HUES6 (cell line): Measurements from ENCODE around the gene SLC2A4RG.

Experiments used
- H3K27ac ChIP-seq: 2 replicates; pipeline ENCODE4 v1.7.0; 2013; ENCODE audit warnings: low read depth, mild to moderate bottlenecking, low read length, inconsistent platforms
- H3K27me3 ChIP-seq: 2 replicates; pipeline ENCODE4 v1.6.1; 2013; ENCODE audit warnings: low read length; ENCODE audit not compliant: control insufficient read depth, insufficient read depth
- H3K36me3 ChIP-seq: 2 replicates; pipeline ENCODE4 v1.6.1; 2013; ENCODE audit warnings: low read length; ENCODE audit not compliant: control insufficient read depth, insufficient read depth
- H3K4me1 ChIP-seq: 2 replicates; pipeline ENCODE4 v1.6.1; 2013; ENCODE audit warnings: low read length; ENCODE audit not compliant: control insufficient read depth, insufficient read depth
- H3K4me3 ChIP-seq: 2 replicates; pipeline ENCODE4 v1.5.1; 2013; ENCODE audit warnings: low read depth, low read length
- H3K9ac ChIP-seq: one replicate; pipeline ENCODE4 v1.6.1; 2013; ENCODE audit warnings: mild to moderate bottlenecking, low read length
- H3K9me3 ChIP-seq: 2 replicates; pipeline ENCODE4 v1.6.1; 2013; ENCODE audit warnings: low read depth, low read length; ENCODE audit not compliant: control insufficient read depth, insufficient read depth

SLC2A4RG gene

DNA sequence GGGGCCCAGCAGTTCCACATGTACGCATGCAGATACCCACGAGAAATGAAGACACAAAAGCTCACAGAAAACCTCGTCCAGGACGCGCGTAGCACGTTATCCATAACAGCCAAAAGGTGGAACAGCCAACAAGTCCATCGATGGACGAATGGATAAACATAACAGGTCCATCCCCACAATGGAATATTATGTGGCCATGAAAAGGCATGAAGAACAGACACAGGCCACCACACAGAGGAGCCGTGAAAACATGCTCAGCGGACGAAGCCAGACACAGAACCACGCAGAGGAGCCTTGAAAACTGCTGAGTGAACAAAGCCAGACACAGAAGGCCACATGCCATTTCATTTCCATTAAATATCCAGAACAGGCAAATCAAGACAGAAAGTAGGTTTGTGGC is 38.0 kb downstream of the SLC2A4RG start:
- Histone ChIP-seq H3K36me3 (no peaks in the 10 kb centered on the region), H3K27me3 (no peaks in the 10 kb centered on the region), H3K4me1 (peaks cover 17% of the 10 kb centered on the region), H3K27ac (no peak overlapping the region), H3K4me3 (no peak overlapping the region), H3K9me3 (no peaks in the 10 kb centered on the region), H3K9ac (no peak overlapping the region)

DNA sequence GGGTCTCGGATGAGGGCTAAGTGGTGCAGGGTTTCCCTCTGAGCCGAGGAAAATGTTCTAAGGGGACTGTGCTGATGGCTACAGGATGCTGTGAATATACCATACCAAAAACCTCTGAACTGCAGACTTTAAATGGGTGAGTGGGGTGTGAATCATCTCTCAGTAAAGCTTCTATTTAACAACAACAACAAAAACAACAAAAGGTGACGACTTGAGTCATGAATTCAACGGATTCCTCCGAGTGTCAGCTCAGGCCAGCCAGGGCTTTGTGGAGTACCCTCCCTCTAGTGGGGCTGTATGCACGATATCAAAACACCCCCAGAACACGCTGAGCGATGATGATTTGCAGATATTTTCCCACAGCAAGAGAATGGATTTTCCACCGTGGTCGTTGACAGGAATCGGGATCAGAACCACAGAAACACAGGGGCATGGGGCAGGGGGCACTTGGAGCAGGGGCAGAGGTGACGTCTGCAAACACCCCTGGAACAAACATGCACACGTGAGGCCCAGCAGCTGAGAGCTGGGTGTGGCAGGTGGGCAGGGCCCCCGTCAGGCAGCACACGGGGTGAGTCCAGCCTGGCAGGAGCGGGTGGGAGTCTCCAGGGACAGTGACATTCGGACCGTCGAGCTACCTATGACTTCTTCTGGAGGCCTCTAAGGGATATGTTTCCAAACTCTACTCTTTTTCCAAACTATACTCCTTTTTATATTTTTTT is 38.6 kb downstream of the SLC2A4RG start:
- peaks cover 17% of the 10 kb centered on the region for H3K4me1 ChIP-seq
- H3K27me3 ChIP-seq = no peaks in the 10 kb centered on the region
- no peaks in the 10 kb centered on the region for H3K36me3 ChIP-seq
- no peak overlapping the region for H3K9ac ChIP-seq
- H3K27ac ChIP-seq = no peak overlapping the region
- no peak overlapping the region for H3K4me3 ChIP-seq
- no peaks in the 10 kb centered on the region for H3K9me3 ChIP-seq

DNA sequence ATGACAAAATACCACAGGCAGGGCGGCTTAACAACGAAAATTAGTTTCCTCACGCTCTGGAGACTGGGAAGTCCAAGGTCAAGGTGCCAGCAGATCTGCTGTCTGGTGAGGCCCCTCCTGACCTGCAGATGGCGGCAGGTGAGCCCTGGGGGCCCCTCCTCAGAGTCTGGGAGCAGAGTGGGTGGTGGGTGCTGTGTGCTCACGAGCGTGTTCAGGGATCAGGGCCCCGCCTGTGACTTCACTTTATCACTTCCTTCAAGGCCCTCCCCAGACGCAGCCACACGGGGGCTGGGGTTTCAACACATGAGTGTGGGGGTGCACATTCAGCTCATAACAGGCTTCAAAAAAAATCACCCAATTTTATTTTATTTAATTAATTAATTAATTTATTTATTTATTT is 39.3 kb downstream of the SLC2A4RG start:
- no peaks in the 10 kb centered on the region for H3K36me3 ChIP-seq
- H3K9ac ChIP-seq = no peak overlapping the region
- H3K27me3 ChIP-seq = no peaks in the 10 kb centered on the region
- no peaks in the 10 kb centered on the region for H3K9me3 ChIP-seq
- peaks cover 17% of the 10 kb centered on the region for H3K4me1 ChIP-seq
- H3K4me3 ChIP-seq = no peak overlapping the region
- no peak overlapping the region for H3K27ac ChIP-seq

DNA sequence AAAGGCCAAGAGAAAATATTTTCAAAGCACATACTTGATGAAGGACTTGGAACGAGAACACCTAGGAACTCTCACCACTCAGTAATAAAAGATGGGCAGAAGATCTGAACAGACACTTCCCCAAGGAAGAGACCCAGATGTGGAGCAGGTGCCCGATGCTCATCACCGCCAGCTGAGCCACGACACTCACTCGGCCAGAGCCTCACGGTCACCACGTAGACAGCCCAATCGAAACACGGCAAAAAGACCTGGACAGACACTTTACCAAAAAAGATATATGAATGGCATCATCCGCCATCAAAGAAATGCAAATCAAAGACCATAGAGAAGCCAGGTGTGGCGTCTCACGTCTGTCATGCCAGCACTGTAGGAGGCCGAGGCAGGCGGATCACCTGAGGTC is 41.6 kb downstream of the SLC2A4RG start:
- Histone ChIP-seq H3K27me3 (no peaks in the 10 kb centered on the region), H3K9me3 (no peaks in the 10 kb centered on the region), H3K9ac (no peak overlapping the region), H3K27ac (no peak overlapping the region), H3K4me3 (no peak overlapping the region), H3K36me3 (no peaks in the 10 kb centered on the region), H3K4me1 (peaks cover 7% of the 10 kb centered on the region; the same call in 1 of the 2 replicates)

DNA sequence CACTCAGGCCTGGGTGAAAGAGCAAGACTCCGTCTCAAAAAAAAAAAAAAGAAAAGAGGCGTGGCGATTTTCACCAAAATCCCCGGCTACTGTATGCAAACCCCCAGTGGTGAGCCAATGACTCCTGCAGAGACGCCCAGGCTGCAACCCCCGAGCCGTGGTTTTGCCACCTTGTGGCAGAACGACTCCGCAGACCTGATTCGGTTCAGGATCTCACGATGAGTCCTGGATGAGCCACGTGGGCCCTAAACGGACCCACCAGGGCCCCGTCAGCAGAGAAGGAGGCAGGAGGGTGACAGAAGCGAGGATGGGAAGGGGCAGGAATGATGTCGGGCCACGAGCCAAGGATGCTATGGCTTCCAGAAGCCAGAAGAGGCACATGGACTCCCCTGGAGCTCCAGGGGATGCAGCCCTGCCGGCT is 42.5 kb downstream of the SLC2A4RG start:
- Histone ChIP-seq H3K36me3 (no peaks in the 10 kb centered on the region), H3K9me3 (no peaks in the 10 kb centered on the region), H3K4me3 (no peak overlapping the region), H3K27ac (no peak overlapping the region), H3K27me3 (no peaks in the 10 kb centered on the region), H3K4me1 (peaks cover 7% of the 10 kb centered on the region; the same call in 1 of the 2 replicates), H3K9ac (no peak overlapping the region)

DNA sequence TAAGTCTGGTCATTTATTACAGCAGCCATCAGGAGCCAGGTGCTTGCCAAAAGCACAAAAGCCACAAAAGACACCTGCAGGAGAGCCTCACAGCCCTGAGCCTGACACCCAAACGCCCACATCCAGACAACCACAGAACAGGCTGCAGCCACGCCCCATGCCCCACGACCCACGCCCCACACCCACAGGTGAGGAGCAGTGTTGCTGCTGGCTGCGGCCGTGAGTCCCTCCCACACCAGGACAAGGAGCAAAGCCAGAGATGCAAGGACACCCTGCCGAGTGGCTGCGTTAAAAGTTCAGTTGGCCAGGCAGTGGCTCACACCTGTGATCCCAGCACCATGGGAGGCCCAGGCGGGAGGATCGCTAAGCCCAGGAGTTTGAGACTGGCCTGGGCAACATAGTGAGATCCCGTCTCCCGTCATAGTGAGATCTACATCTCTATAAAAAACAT is 43.0 kb downstream of the SLC2A4RG start:
- no peaks in the 10 kb centered on the region for H3K36me3 ChIP-seq
- peaks cover 7% of the 10 kb centered on the region; the same call in 1 of the 2 replicates for H3K4me1 ChIP-seq

DNA sequence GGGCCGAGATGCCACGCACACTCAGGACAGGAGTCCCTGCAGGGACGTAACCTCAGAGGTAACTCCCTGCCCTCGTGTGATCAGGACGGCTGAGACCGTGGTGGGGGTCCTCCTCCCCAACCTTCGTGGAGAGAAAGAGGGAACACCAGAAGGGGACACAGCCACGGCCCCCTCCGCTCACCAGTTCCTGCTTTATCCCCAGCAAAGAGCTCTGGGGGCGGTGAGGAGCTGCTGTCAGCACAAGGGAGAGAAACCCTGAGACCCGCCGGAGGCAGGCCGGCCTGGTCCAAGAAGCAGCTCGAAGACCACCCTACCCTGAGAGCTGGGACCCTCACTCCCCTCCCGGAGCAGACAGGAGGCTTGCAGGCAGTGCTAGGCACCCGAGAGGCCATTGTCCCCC is 44.4 kb downstream of the SLC2A4RG start:
- H3K27me3 ChIP-seq = no peaks in the 10 kb centered on the region
- no peaks in the 10 kb centered on the region for H3K9me3 ChIP-seq
- no peak overlapping the region for H3K27ac ChIP-seq
- H3K36me3 ChIP-seq = 0 out of 2 replicates have a peak, but pooled peaks cover under 1% of the 10 kb centered on the region
- H3K4me1 ChIP-seq = no peaks in the 10 kb centered on the region
- H3K9ac ChIP-seq = no peak overlapping the region
- H3K4me3 ChIP-seq = no peak overlapping the region

More for the DNA sequence above, 43.0 kb downstream of the SLC2A4RG start:
- H3K9me3 ChIP-seq = no peaks in the 10 kb centered on the region
- no peak overlapping the region for H3K4me3 ChIP-seq
- H3K9ac ChIP-seq = no peak overlapping the region
- no peak overlapping the region for H3K27ac ChIP-seq
- H3K27me3 ChIP-seq = no peaks in the 10 kb centered on the region

DNA sequence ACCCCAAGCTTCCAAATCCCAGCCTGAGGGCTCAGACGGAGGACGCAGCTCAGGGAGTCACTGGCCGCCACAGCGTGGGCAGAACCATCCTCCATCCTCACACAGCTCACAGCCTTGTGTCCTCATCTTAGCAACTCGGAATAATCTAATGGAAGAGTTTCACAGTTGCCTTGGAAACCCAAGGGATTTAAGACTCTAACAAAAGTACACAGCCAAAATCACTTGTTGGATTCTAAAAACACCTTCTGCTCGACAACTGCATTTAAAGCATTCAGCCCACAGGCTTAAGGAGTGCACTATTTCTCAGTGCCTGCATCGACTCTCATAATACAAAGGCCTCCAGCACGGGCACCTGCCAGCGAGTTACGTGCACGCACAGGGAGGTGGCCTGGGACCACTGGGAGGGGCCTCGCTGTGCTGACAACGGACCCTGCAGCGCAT is 46.1 kb downstream of the SLC2A4RG start:
- Histone ChIP-seq H3K4me3 (no peak overlapping the region), H3K27ac (no peak overlapping the region), H3K9ac (no peak overlapping the region), H3K9me3 (no peaks in the 10 kb centered on the region), H3K36me3 (peaks cover 17% of the 10 kb centered on the region), H3K27me3 (no peaks in the 10 kb centered on the region), H3K4me1 (no peaks in the 10 kb centered on the region)

DNA sequence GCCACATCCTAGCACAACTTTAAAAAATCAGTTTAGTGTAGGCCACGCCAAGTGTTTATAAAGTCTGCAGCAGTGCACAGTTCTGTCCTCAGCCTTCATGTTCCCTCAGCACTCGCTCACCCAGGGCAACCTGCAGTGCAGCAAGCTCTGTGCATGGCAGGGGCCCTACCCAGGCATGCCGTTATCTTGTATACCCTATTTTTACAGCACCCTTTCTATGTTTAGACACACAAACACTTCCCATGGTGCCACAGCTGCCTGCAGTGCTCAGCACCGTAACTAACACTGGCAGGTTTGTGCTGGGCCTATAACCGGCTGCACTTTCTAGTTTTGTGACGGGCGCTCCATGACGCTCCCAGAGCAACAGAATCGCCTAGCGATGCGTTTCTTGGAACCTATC is 47.7 kb downstream of the SLC2A4RG start:
- H3K27me3 ChIP-seq = no peaks in the 10 kb centered on the region
- H3K4me1 ChIP-seq = peaks cover 4% of the 10 kb centered on the region; the same call in 1 of the 2 replicates
- H3K9me3 ChIP-seq = no peaks in the 10 kb centered on the region
- no peak overlapping the region for H3K4me3 ChIP-seq
- H3K36me3 ChIP-seq = peaks cover 19% of the 10 kb centered on the region
- no peak overlapping the region for H3K27ac ChIP-seq
- no peak overlapping the region for H3K9ac ChIP-seq

DNA sequence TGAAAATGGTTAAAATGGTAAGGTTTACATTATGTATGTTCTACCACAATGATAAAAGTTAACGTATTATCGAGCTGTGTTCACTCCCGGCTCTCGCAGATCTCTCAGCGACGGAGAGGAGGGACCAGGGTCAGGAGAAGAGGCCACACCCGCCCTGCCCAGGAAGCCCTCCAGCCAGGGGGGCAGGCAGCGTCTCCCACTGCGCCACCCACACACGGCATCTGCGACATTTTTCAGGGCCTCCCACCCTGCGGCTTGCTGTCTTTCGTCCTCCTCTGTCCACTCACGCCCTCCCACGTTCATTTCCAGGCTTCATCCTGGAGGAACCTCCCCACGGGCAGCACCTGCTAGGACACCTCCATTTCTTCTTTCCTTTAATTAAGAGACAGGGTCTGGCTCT is 48.2 kb downstream of the SLC2A4RG start:
- Histone ChIP-seq H3K9ac (no peak overlapping the region), H3K27me3 (no peaks in the 10 kb centered on the region), H3K36me3 (peaks cover 19% of the 10 kb centered on the region), H3K4me3 (no peak overlapping the region), H3K9me3 (no peaks in the 10 kb centered on the region), H3K4me1 (peaks cover 4% of the 10 kb centered on the region; the same call in 1 of the 2 replicates), H3K27ac (no peak overlapping the region)

DNA sequence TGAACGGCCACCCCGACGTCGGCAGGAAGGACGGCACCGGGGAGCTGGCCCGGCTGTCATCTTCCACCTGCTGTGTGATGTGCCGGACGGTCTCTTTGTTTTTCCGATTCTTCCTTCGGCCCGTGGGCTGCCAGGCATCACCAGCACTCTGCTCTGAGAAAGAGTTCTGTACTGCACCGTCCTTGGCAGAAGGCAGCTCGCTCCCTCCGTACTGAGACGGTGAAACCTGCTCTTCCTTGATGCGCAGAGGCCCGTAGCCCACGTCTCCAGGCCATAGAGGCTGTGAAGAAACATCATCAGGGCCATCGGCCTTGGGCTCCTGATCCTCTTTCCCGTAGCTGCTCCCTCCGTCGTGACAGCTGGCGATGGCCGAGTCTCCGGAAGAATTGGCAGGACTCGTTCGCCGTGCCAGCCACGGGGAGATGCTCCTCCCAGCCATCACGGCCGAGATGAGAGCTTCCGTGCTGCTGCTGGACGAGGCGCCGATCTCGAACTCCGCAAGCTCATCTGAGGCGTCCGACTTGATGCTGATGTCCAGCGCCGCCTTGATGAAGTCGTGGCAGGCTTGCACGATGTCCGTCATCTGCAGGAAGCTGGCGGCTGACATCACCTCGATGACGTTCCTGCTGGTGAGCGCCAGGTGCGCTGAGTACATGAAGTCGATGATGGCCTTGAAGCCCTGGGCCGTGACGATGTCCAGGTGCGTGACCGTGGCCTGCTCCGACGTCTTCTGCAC is 50.4 kb downstream of the SLC2A4RG start:
- Histone ChIP-seq H3K4me3 (no peak overlapping the region), H3K27me3 (no peaks in the 10 kb centered on the region), H3K36me3 (peaks cover 19% of the 10 kb centered on the region), H3K4me1 (peaks cover 4% of the 10 kb centered on the region; the same call in 1 of the 2 replicates), H3K27ac (no peak overlapping the region), H3K9ac (no peak overlapping the region), H3K9me3 (no peaks in the 10 kb centered on the region)
